NCI-H1694 (cell line): ENCODE data around the gene EED.
"Not testable (repeated sequence)": the region's sequence is repeated elsewhere in the genome, so short reads cannot be mapped to it uniquely, and the experiment has no call there.

Source experiments
- DNase-seq: peaks from one replicate; lab custom pipeline; 2025; lab: John Stamatoyannopoulos, UW

Gene EED

GRCh38 chr11:86292912-86293616 lies 48.5 kb downstream of the EED start:
- no peak for DNase-seq

GRCh38 chr11:86294026-86294425 lies 49.5 kb downstream of the EED start:
- no peak for DNase-seq

- no peak for DNase-seq
These were observed 57.2 kb downstream of the EED start for GRCh38 chr11:86301742-86302091.

- peak; percentile 95 for DNase-seq
These were observed 57.7 kb downstream of the EED start, which contains the start of gene HIKESHI for GRCh38 chr11:86302092-86302793. HIKESHI (plus strand) TSS chr11:86302240; CDS start chr11:86302449, 209 bp downstream.

GRCh38 chr11:86303257-86303656 lies 58.7 kb downstream of the EED start:
- DNase-seq, result no peak

- DNase-seq, result not testable (repeated sequence)
These were observed 64.2 kb downstream of the EED start for GRCh38 chr11:86308710-86309109.

- no peak for DNase-seq
These were observed 69.2 kb downstream of the EED start for GRCh38 chr11:86313793-86314192.

- no peak for DNase-seq
These were observed 70.1 kb downstream of the EED start for GRCh38 chr11:86314636-86315035.
